ENCODE data around the gene SLX4IP. TPM values are rescaled to one million over a fixed set of nuclear protein-coding genes. Genes with fewer than 3 reads are reported as not detected.

Gene SLX4IP
- total RNA-seq, 2 donors from 2014 or later, result 6.4 to 7.7 TPM

GRCh38 chr20:10644458-10645204 lies 209.5 kb downstream of the SLX4IP start:
- ATAC-seq (no peak), DNase-seq (no peak)
- intact Hi-C loops (cut with DNase I, micrococcal nuclease), result loop anchor here in 1 of 2 donors (10.0 kb wide), 1 partner anchor 170 kb away; no protein-coding TSS in a partner anchor

GRCh38 chr20:10645205-10645570 lies 210.1 kb downstream of the SLX4IP start:
- intact Hi-C loops (cut with DNase I, micrococcal nuclease), result loop anchor here in 1 of 2 donors (10.0 kb wide), 1 partner anchor 170 kb away; no protein-coding TSS in a partner anchor
- ATAC-seq, result no peak
- DNase-seq, result no peak

- intact Hi-C loops (cut with DNase I, micrococcal nuclease), result loop anchor here in 1 of 2 donors (10.0 kb wide), 1 partner anchor 171 kb away; no protein-coding TSS in a partner anchor
- ATAC-seq, result no peak
- DNase-seq, result no peak
Observed at GRCh38 chr20:10646006-10646405, 210.9 kb downstream of the SLX4IP start.

GRCh38 chr20:10646886-10647420 lies 211.8 kb downstream of the SLX4IP start:
- intact Hi-C loops (cut with DNase I, micrococcal nuclease), result loop anchor here in 1 of 2 donors (10.0 kb wide), 1 partner anchor 172 kb away; no protein-coding TSS in a partner anchor
- DNase-seq (no peak), ATAC-seq (no peak)

- DNase-seq, result no peak
- no peak for ATAC-seq
- intact Hi-C loops (cut with DNase I, micrococcal nuclease), result loop anchor here in 1 of 2 donors (10.0 kb wide), 1 partner anchor 173 kb away; no protein-coding TSS in a partner anchor
Observed at GRCh38 chr20:10647471-10647870, 212.4 kb downstream of the SLX4IP start.

GRCh38 chr20:10647909-10648308 lies 212.8 kb downstream of the SLX4IP start:
- intact Hi-C loops (cut with DNase I, micrococcal nuclease), result loop anchor here in 1 of 2 donors (10.0 kb wide), 1 partner anchor 173 kb away; no protein-coding TSS in a partner anchor
- no peak for DNase-seq
- no peak for ATAC-seq

GRCh38 chr20:10648651-10649050 lies 213.5 kb downstream of the SLX4IP start:
- DNase-seq, result no peak
- intact Hi-C loops (cut with DNase I, micrococcal nuclease), result loop anchor here in 1 of 2 donors (10.0 kb wide), 1 partner anchor 174 kb away; no protein-coding TSS in a partner anchor
- ATAC-seq, result no peak

- ATAC-seq (no peak), DNase-seq (no peak)
- intact Hi-C loops (cut with DNase I, micrococcal nuclease), result loop anchor here in 1 of 2 donors (10.0 kb wide), 1 partner anchor 174 kb away; no protein-coding TSS in a partner anchor
Observed at GRCh38 chr20:10649080-10649796, 214.1 kb downstream of the SLX4IP start.

- intact Hi-C loops (cut with DNase I, micrococcal nuclease), result loop anchor here in 1 of 2 donors (10.0 kb wide), 1 partner anchor 175 kb away; no protein-coding TSS in a partner anchor
- ATAC-seq (no peak), DNase-seq (no peak)
Observed at GRCh38 chr20:10649797-10650160, 214.7 kb downstream of the SLX4IP start.

- intact Hi-C loops (cut with DNase I, micrococcal nuclease), result no loop called here
- ATAC-seq, result no peak
Observed at GRCh38 chr20:10651227-10651990, 216.3 kb downstream of the SLX4IP start.

GRCh38 chr20:10652185-10652584 lies 217.1 kb downstream of the SLX4IP start:
- no peak for DNase-seq
- no peak for ATAC-seq
- intact Hi-C loops (cut with DNase I, micrococcal nuclease), result no loop called here

More at GRCh38 chr20:10651227-10651990, 216.3 kb downstream of the SLX4IP start:
- no peak for DNase-seq

- ATAC-seq, result no peak
- intact Hi-C loops (cut with DNase I, micrococcal nuclease), result no loop called here
- no peak for DNase-seq
Observed at GRCh38 chr20:10652660-10653261, 217.7 kb downstream of the SLX4IP start.

GRCh38 chr20:10653599-10654249 lies 218.6 kb downstream of the SLX4IP start:
- no peak for DNase-seq
- no peak for ATAC-seq
- intact Hi-C loops (cut with DNase I, micrococcal nuclease), result no loop called here

GRCh38 chr20:10654250-10654610 lies 219.1 kb downstream of the SLX4IP start:
- intact Hi-C loops (cut with DNase I, micrococcal nuclease), result no loop called here
- DNase-seq, result no peak
- ATAC-seq, result no peak

- intact Hi-C loops (cut with DNase I, micrococcal nuclease), result no loop called here
- ATAC-seq (peak; percentile 85), DNase-seq (peak; percentile 41 to 71)
Observed at GRCh38 chr20:10654630-10655029, 219.5 kb downstream of the SLX4IP start.

GRCh38 chr20:10655720-10656669 lies 220.9 kb downstream of the SLX4IP start:
- intact Hi-C loops (cut with DNase I, micrococcal nuclease), result no loop called here
- ATAC-seq, result peak; percentile 54
- DNase-seq, result no peak

- ATAC-seq, result no peak
- no peak for DNase-seq
- intact Hi-C loops (cut with DNase I, micrococcal nuclease), result no loop called here
Observed at GRCh38 chr20:10657453-10657852, 222.3 kb downstream of the SLX4IP start.
